ENCODE data around the gene ZP2. TPM values are rescaled to one million over a fixed set of nuclear protein-coding genes. Genes with fewer than 3 reads are reported as not detected.
"Not testable (repeated sequence)": the region's sequence is repeated elsewhere in the genome, so short reads cannot be mapped to it uniquely, and the experiment has no call there.

ZP2 gene
- total RNA-seq, 1 experiment from 2014 or later = not detected

- H4K8ac ChIP-seq (replicated peaks; ENCODE audit: insufficient read length, low read depth, low read length) = no peak overlapping the region
- H3K27me3 Mint-ChIP-seq (ENCODE audit: low read depth) = peaks cover 11% of the 10 kb centered on the region
- no peak overlapping the region for H2BK120ac ChIP-seq (ENCODE audit: low read depth, low read length, poor library complexity, severe bottlenecking)
- H2BK5ac ChIP-seq (ENCODE audit: insufficient read length, low read length) = no peak overlapping the region
- H4K20me1 ChIP-seq (ENCODE audit: control insufficient read depth, insufficient read depth, insufficient read length) = no peaks in the 10 kb centered on the region
- H3K79me2 ChIP-seq (ENCODE audit: insufficient read depth, low read length) = no peaks in the 10 kb centered on the region
- H2AFZ ChIP-seq (ENCODE audit: low read length) = no peak overlapping the region
- no peak overlapping the region for H4K5ac ChIP-seq (ENCODE audit: insufficient read length, low read depth, low read length)
- H3K4ac ChIP-seq (ENCODE audit: low read depth, low read length) = no peak overlapping the region
- H3K4me3 Mint-ChIP-seq = no peak overlapping the region
- no peak overlapping the region for H2AK5ac ChIP-seq (ENCODE audit: insufficient read length, low read length)
- no peak overlapping the region for H3K23ac ChIP-seq (ENCODE audit: insufficient read length, low read depth, low read length)
- H3K9me3 Mint-ChIP-seq = no peaks in the 10 kb centered on the region; a peak in 1 of 5 replicates
- no peak overlapping the region for H3K27ac Mint-ChIP-seq
- no peaks in the 10 kb centered on the region for H3K9me3 ChIP-seq (ENCODE audit: control insufficient read depth, low read depth, low read length)
- DNase-seq = no peak
- no peaks in the 10 kb centered on the region for H3K79me1 ChIP-seq (ENCODE audit: insufficient read depth, low read depth, low read length, poor library complexity, severe bottlenecking)
- H3K4me1 Mint-ChIP-seq = peaks cover 8% of the 10 kb centered on the region in 2 experiments
- no peak for TF ChIP-seq CTCF (conservative IDR thresholded peaks at IDR 0.05)
- no peak overlapping the region for H3K56ac ChIP-seq (ENCODE audit: insufficient read length, low read depth, low read length)
- no peak overlapping the region for H3K18ac ChIP-seq (ENCODE audit: insufficient read length, low read depth, low read length)
- no peak overlapping the region for H2BK15ac ChIP-seq (ENCODE audit: low read depth, low read length)
- no peak overlapping the region for H3K27ac ChIP-seq (ENCODE audit: insufficient read length, low read depth, low read length)
- no peak overlapping the region for H3T11ph ChIP-seq (ENCODE audit: low read length)
- no peaks in the 10 kb centered on the region for H3K27me3 ChIP-seq (ENCODE audit: insufficient read depth, low read length)
- H3K14ac ChIP-seq (ENCODE audit: insufficient read depth, low read length) = no peak overlapping the region
- no peak overlapping the region for H2BK20ac ChIP-seq (ENCODE audit: low read depth, low read length, poor library complexity, severe bottlenecking)
- H2BK12ac ChIP-seq (ENCODE audit: insufficient read length, low read depth, low read length) = no peak overlapping the region
- H3K36me3 Mint-ChIP-seq (ENCODE audit: insufficient read depth in 1 of 3, low read depth in 3 of 3) = 0 out of 7 replicates have a peak, but pooled peaks cover 0 to 1% (median 0%) of the 10 kb centered on the region in 3 experiments
- H4K91ac ChIP-seq (ENCODE audit: insufficient read length, low read depth, low read length) = no peak overlapping the region
- no CpG with 5 or more reads among the region's 15 CpGs for WGBS (ENCODE audit: extremely low coverage, insufficient read length, low lambda C conversion rate)
- H3K4me2 ChIP-seq (ENCODE audit: insufficient read depth, insufficient read length, low read length) = no peak overlapping the region
- no peak overlapping the region for H3K9ac ChIP-seq (ENCODE audit: extremely low read depth, insufficient read length, low read length)
- H3K23me2 ChIP-seq (ENCODE audit: insufficient read length, low read depth, low read length, poor library complexity, severe bottlenecking) = no peaks in the 10 kb centered on the region
- no peaks in the 10 kb centered on the region for H3K4me1 ChIP-seq (ENCODE audit: insufficient read depth, low read length)
These were observed 38.9 kb upstream of the ZP2 start for GRCh38 chr16:21250072-21250923.

- not testable (repeated sequence) for H3K23me2 ChIP-seq (ENCODE audit: insufficient read length, low read depth, low read length, poor library complexity, severe bottlenecking); H3K27ac Mint-ChIP-seq; H3K56ac ChIP-seq (ENCODE audit: insufficient read length, low read depth, low read length); H3K79me2 ChIP-seq (ENCODE audit: insufficient read depth, low read length); H3K18ac ChIP-seq (ENCODE audit: insufficient read length, low read depth, low read length); H2BK20ac ChIP-seq (ENCODE audit: low read depth, low read length, poor library complexity, severe bottlenecking); H2BK12ac ChIP-seq (ENCODE audit: insufficient read length, low read depth, low read length); H3K9ac ChIP-seq (ENCODE audit: extremely low read depth, insufficient read length, low read length); H3K4ac ChIP-seq (ENCODE audit: low read depth, low read length); H3T11ph ChIP-seq (ENCODE audit: low read length); H4K20me1 ChIP-seq (ENCODE audit: control insufficient read depth, insufficient read depth, insufficient read length); H3K4me3 Mint-ChIP-seq; H3K27ac ChIP-seq (ENCODE audit: insufficient read length, low read depth, low read length); H2BK15ac ChIP-seq (ENCODE audit: low read depth, low read length); H2BK120ac ChIP-seq (ENCODE audit: low read depth, low read length, poor library complexity, severe bottlenecking); H3K23ac ChIP-seq (ENCODE audit: insufficient read length, low read depth, low read length); H3K9me3 Mint-ChIP-seq; H3K36me3 Mint-ChIP-seq (ENCODE audit: insufficient read depth in 1 of 3, low read depth in 3 of 3); DNase-seq; H2BK5ac ChIP-seq (ENCODE audit: insufficient read length, low read length); H3K9me3 ChIP-seq (ENCODE audit: control insufficient read depth, low read depth, low read length); H3K79me1 ChIP-seq (ENCODE audit: insufficient read depth, low read depth, low read length, poor library complexity, severe bottlenecking); H2AFZ ChIP-seq (ENCODE audit: low read length); H4K91ac ChIP-seq (ENCODE audit: insufficient read length, low read depth, low read length); H3K4me1 ChIP-seq (ENCODE audit: insufficient read depth, low read length); H4K8ac ChIP-seq (replicated peaks; ENCODE audit: insufficient read length, low read depth, low read length); H3K14ac ChIP-seq (ENCODE audit: insufficient read depth, low read length); H4K5ac ChIP-seq (ENCODE audit: insufficient read length, low read depth, low read length); H3K4me2 ChIP-seq (ENCODE audit: insufficient read depth, insufficient read length, low read length); H3K4me1 Mint-ChIP-seq; H3K27me3 ChIP-seq (ENCODE audit: insufficient read depth, low read length); H2AK5ac ChIP-seq (ENCODE audit: insufficient read length, low read length)
- peaks cover 11% of the 10 kb centered on the region for H3K27me3 Mint-ChIP-seq (ENCODE audit: low read depth)
- no CpG with 5 or more reads among the region's 4 CpGs for WGBS (ENCODE audit: extremely low coverage, insufficient read length, low lambda C conversion rate)
These were observed 36.8 kb upstream of the ZP2 start for GRCh38 chr16:21248179-21248578.
